ENCODE data around the gene NOLC1. TPM values are rescaled to one million over a fixed set of nuclear protein-coding genes. Genes with fewer than 3 reads are reported as not detected.

NOLC1 gene
- polyA plus RNA-seq, 3 donors: 10.0 to 32.1 (median 19.3) TPM

- H3K27ac Mint-ChIP-seq: peak overlapping the region in 3 of 7 donors; percentile 6 to 79 (median 16)
- no peak for TF ChIP-seq CTCF (IDR thresholded peaks at IDR 0.05)
- peaks cover 62 to 71% of the 10 kb centered on the region in 2 donors for H3K36me3 ChIP-seq (replicated peaks in 1 of 2; ENCODE audit: control insufficient read depth in 1 of 2, insufficient read depth in 2 of 2, low read length in 2 of 2)
- peaks cover 48% of the 10 kb centered on the region for H4K20me1 ChIP-seq (ENCODE audit: insufficient read depth, low read length)
- no peak overlapping the region for H2AFZ ChIP-seq (ENCODE audit: insufficient read depth, low read depth, low read length, poor library complexity, severe bottlenecking)
- no peak overlapping the region for H3K4me2 ChIP-seq (replicated peaks; ENCODE audit: extremely low read depth, low read length, poor library complexity, severe bottlenecking)
- no peaks in the 10 kb centered on the region for H3K9me3 Mint-ChIP-seq
- WGBS (ENCODE audit: insufficient coverage): 99% methylated on average over 12 of the region's 15 CpGs
- H3K4me1 ChIP-seq (ENCODE audit: control insufficient read depth in 1 of 2, insufficient read depth in 2 of 2, low read length in 2 of 2): peaks cover 2 to 5% of the 10 kb centered on the region in 2 donors
- no peak overlapping the region for H3K27ac ChIP-seq (ENCODE audit: low read depth in 1 of 2, low read length in 2 of 2)
- H3K4me3 ChIP-seq (replicated peaks in 1 of 3; ENCODE audit: low read depth in 2 of 3, low read length in 3 of 3): no peak overlapping the region
- H3K9me3 ChIP-seq (replicated peaks in 1 of 2; ENCODE audit: control insufficient read depth in 1 of 2, insufficient read depth in 1 of 2, low read length in 2 of 2): no peaks in the 10 kb centered on the region
- H3K9ac ChIP-seq (ENCODE audit: insufficient read depth, low read length, poor library complexity, severe bottlenecking): no peak overlapping the region
- H3K4me1 Mint-ChIP-seq: peaks cover 11% of the 10 kb centered on the region
- H3K36me3 Mint-ChIP-seq: peaks cover 67 to 69% of the 10 kb centered on the region in 2 donors
- intact Hi-C loops (cut with micrococcal nuclease): loop anchor here (10.0 kb wide), 1 partner anchor 365 kb away; the partner anchor contains the start of genes ACTR1A (in 2 of the 2) and SUFU (in 2 of the 2)
- DNase-seq: no peak
- H3K27me3 Mint-ChIP-seq (ENCODE audit: low read depth in 3 of 3): no peaks in the 10 kb centered on the region
- H3K4me3 Mint-ChIP-seq: no peak overlapping the region
- H3K27me3 ChIP-seq (ENCODE audit: control insufficient read depth in 2 of 2, insufficient read depth in 2 of 2, low read length in 2 of 2): no peaks in the 10 kb centered on the region
- H3K79me2 ChIP-seq (ENCODE audit: insufficient read depth, low read length): peaks cover 70% of the 10 kb centered on the region
Observed at GRCh38 chr10:102139281-102140110, 12.7 kb upstream of the NOLC1 start.

GRCh38 chr10:102140218-102140617 lies 12.0 kb upstream of the NOLC1 start:
- Histone ChIP-seq H3K9me3 (replicated peaks in 1 of 2; ENCODE audit: control insufficient read depth in 1 of 2, insufficient read depth in 1 of 2, low read length in 2 of 2) (no peaks in the 10 kb centered on the region), H4K20me1 (ENCODE audit: insufficient read depth, low read length) (peaks cover 42% of the 10 kb centered on the region), H3K4me3 (replicated peaks in 1 of 3; ENCODE audit: low read depth in 2 of 3, low read length in 3 of 3) (no peak overlapping the region), H2AFZ (ENCODE audit: insufficient read depth, low read depth, low read length, poor library complexity, severe bottlenecking) (no peak overlapping the region), H3K27ac (ENCODE audit: low read depth in 1 of 2, low read length in 2 of 2) (no peak overlapping the region), H3K79me2 (ENCODE audit: insufficient read depth, low read length) (peaks cover 63% of the 10 kb centered on the region), H3K4me1 (ENCODE audit: control insufficient read depth in 1 of 2, insufficient read depth in 2 of 2, low read length in 2 of 2) (no peaks in the 10 kb centered on the region), H3K9ac (ENCODE audit: insufficient read depth, low read length, poor library complexity, severe bottlenecking) (no peak overlapping the region), H3K36me3 (replicated peaks in 1 of 2; ENCODE audit: control insufficient read depth in 1 of 2, insufficient read depth in 2 of 2, low read length in 2 of 2) (peaks cover 68 to 78% of the 10 kb centered on the region in 2 donors), H3K27me3 (ENCODE audit: control insufficient read depth in 2 of 2, insufficient read depth in 2 of 2, low read length in 2 of 2) (no peaks in the 10 kb centered on the region), H3K4me2 (replicated peaks; ENCODE audit: extremely low read depth, low read length, poor library complexity, severe bottlenecking) (no peak overlapping the region)
- 94% methylated on average over 3 of the region's 4 CpGs for WGBS (ENCODE audit: insufficient coverage)
- no peak for TF ChIP-seq CTCF (IDR thresholded peaks at IDR 0.05)
- peaks cover 70 to 77% of the 10 kb centered on the region in 2 donors for H3K36me3 Mint-ChIP-seq
- H3K27ac Mint-ChIP-seq: peak overlapping the region in 2 of 7 donors; percentile 57 to 79
- H3K9me3 Mint-ChIP-seq: no peaks in the 10 kb centered on the region
- intact Hi-C loops (cut with micrococcal nuclease): no loop called here
- no peak for DNase-seq
- H3K4me3 Mint-ChIP-seq: no peak overlapping the region
- peaks cover 5% of the 10 kb centered on the region for H3K4me1 Mint-ChIP-seq
- H3K27me3 Mint-ChIP-seq (ENCODE audit: low read depth in 3 of 3): no peaks in the 10 kb centered on the region

Data from CD14-positive monocyte (primary cell).